ENCODE data around the gene GMNC.

The GMNC gene

GRCh38 chr3:190886945-190887344, 24.5 kb upstream of the GMNC start:
- H3F3A ChIP-seq (ENCODE audit: insufficient read depth, low read length), result no peaks in the 10 kb centered on the region
- no peak overlapping the region for H3K4me3 ChIP-seq (ENCODE audit: low read length)
- no peaks in the 10 kb centered on the region for H3K4me1 ChIP-seq (ENCODE audit: low read length)
- H3K27me3 ChIP-seq (replicated peaks; ENCODE audit: insufficient read depth, low read length), result no peaks in the 10 kb centered on the region
- H3K4me2 ChIP-seq (ENCODE audit: low read depth, low read length), result no peak overlapping the region
- no peaks in the 10 kb centered on the region for H3K36me3 ChIP-seq (replicated peaks; ENCODE audit: insufficient read depth, low read length)
- no peaks in the 10 kb centered on the region for H4K20me1 ChIP-seq (ENCODE audit: insufficient read depth, low read length)
- TF ChIP-seq EZH2 (optimal IDR thresholded peaks at IDR 0.05; ENCODE audit: low read depth, low read length) (no peak), EZH2phosphoT487 (IDR thresholded peaks at IDR 0.05; ENCODE audit: low read length) (no peak)
- TF ChIP-seq, protein P1, sequence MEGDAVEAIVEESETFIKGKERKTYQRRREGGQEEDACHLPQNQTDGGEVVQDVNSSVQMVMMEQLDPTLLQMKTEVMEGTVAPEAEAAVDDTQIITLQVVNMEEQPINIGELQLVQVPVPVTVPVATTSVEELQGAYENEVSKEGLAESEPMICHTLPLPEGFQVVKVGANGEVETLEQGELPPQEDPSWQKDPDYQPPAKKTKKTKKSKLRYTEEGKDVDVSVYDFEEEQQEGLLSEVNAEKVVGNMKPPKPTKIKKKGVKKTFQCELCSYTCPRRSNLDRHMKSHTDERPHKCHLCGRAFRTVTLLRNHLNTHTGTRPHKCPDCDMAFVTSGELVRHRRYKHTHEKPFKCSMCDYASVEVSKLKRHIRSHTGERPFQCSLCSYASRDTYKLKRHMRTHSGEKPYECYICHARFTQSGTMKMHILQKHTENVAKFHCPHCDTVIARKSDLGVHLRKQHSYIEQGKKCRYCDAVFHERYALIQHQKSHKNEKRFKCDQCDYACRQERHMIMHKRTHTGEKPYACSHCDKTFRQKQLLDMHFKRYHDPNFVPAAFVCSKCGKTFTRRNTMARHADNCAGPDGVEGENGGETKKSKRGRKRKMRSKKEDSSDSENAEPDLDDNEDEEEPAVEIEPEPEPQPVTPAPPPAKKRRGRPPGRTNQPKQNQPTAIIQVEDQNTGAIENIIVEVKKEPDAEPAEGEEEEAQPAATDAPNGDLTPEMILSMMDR (IDR thresholded peaks at IDR 0.05; ENCODE audit: low read length), result no peak
- DNase-seq, result no peak
- H3K79me2 ChIP-seq (ENCODE audit: low read length), result no peaks in the 10 kb centered on the region
- H2AFZ ChIP-seq (ENCODE audit: low read length), result no peak overlapping the region
- H3K9me2 ChIP-seq (replicated peaks; ENCODE audit: insufficient read depth, low read length), result no peaks in the 10 kb centered on the region
- no peak overlapping the region for H3K9ac ChIP-seq (ENCODE audit: low read length)
- no peak overlapping the region for H3K27ac ChIP-seq (ENCODE audit: low read length)
- H3K9me3 ChIP-seq (replicated peaks; ENCODE audit: insufficient read depth, low read length), result no peaks in the 10 kb centered on the region

- H3K4me1 ChIP-seq (ENCODE audit: low read length), result no peaks in the 10 kb centered on the region
- H3K9me2 ChIP-seq (replicated peaks; ENCODE audit: insufficient read depth, low read length), result no peaks in the 10 kb centered on the region
- no peaks in the 10 kb centered on the region for H3K36me3 ChIP-seq (replicated peaks; ENCODE audit: insufficient read depth, low read length)
- H3K4me2 ChIP-seq (ENCODE audit: low read depth, low read length), result no peak overlapping the region
- DNase-seq, result peak; percentile 83
- TF ChIP-seq, protein P1 (IDR thresholded peaks at IDR 0.05; ENCODE audit: low read length), result peak; percentile 98
- no peak for TF ChIP-seq EZH2 (optimal IDR thresholded peaks at IDR 0.05; ENCODE audit: low read depth, low read length)
- no peak for TF ChIP-seq EZH2phosphoT487 (IDR thresholded peaks at IDR 0.05; ENCODE audit: low read length)
- H3K27me3 ChIP-seq (replicated peaks; ENCODE audit: insufficient read depth, low read length), result no peaks in the 10 kb centered on the region
- no peaks in the 10 kb centered on the region for H3F3A ChIP-seq (ENCODE audit: insufficient read depth, low read length)
- no peaks in the 10 kb centered on the region for H3K79me2 ChIP-seq (ENCODE audit: low read length)
- H3K9me3 ChIP-seq (replicated peaks; ENCODE audit: insufficient read depth, low read length), result no peaks in the 10 kb centered on the region
- H4K20me1 ChIP-seq (ENCODE audit: insufficient read depth, low read length), result no peaks in the 10 kb centered on the region
- H2AFZ ChIP-seq (ENCODE audit: low read length), result no peak overlapping the region
- no peak overlapping the region for H3K9ac ChIP-seq (ENCODE audit: low read length)
- H3K4me3 ChIP-seq (ENCODE audit: low read length), result no peak overlapping the region
- no peak overlapping the region for H3K27ac ChIP-seq (ENCODE audit: low read length)
These were observed 21.7 kb upstream of the GMNC start for GRCh38 chr3:190883973-190884832.

DNA sequence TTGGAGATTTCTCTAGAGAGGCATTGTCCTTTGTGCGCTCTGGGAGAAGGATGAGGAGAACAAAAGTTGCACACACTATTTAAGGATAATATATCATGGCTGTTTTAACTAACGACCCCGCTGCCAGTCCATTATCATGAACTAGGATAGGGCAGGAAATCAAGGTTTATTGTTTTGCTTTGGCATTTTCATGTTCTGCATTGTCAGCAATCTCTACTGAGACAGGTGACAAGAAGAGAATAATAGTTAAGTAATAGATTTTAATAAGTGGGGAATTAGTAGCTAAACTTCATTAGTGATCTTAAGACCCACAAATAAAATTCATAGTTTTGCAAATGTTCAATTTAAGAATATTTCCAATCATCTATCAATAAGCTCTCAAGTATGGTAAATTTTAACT, 20.6 kb upstream of the GMNC start:
- H2AFZ ChIP-seq (ENCODE audit: low read length), result no peak overlapping the region
- no peak overlapping the region for H3K27ac ChIP-seq (ENCODE audit: low read length)
- TF ChIP-seq EZH2phosphoT487 (IDR thresholded peaks at IDR 0.05; ENCODE audit: low read length) (no peak), EZH2 (optimal IDR thresholded peaks at IDR 0.05; ENCODE audit: low read depth, low read length) (no peak)
- TF ChIP-seq, protein P1 (IDR thresholded peaks at IDR 0.05; ENCODE audit: low read length), result no peak
- no peaks in the 10 kb centered on the region for H3K27me3 ChIP-seq (replicated peaks; ENCODE audit: insufficient read depth, low read length)
- DNase-seq, result no peak
- H3K36me3 ChIP-seq (replicated peaks; ENCODE audit: insufficient read depth, low read length), result no peaks in the 10 kb centered on the region
- no peak overlapping the region for H3K4me2 ChIP-seq (ENCODE audit: low read depth, low read length)
- no peaks in the 10 kb centered on the region for H4K20me1 ChIP-seq (ENCODE audit: insufficient read depth, low read length)
- no peaks in the 10 kb centered on the region for H3K4me1 ChIP-seq (ENCODE audit: low read length)
- no peaks in the 10 kb centered on the region for H3K79me2 ChIP-seq (ENCODE audit: low read length)
- no peaks in the 10 kb centered on the region for H3F3A ChIP-seq (ENCODE audit: insufficient read depth, low read length)
- H3K9me2 ChIP-seq (replicated peaks; ENCODE audit: insufficient read depth, low read length), result no peaks in the 10 kb centered on the region
- H3K9me3 ChIP-seq (replicated peaks; ENCODE audit: insufficient read depth, low read length), result no peaks in the 10 kb centered on the region
- H3K9ac ChIP-seq (ENCODE audit: low read length), result no peak overlapping the region
- no peak overlapping the region for H3K4me3 ChIP-seq (ENCODE audit: low read length)

Measured in MM.1S (cell line).